Liver (tissue), 9 donors: ENCODE data around the gene EDEM2. TPM values are rescaled to one million over a fixed set of nuclear protein-coding genes. Genes with fewer than 3 reads are reported as not detected.

ENCODE experiments used
- DNase-seq: peaks from one replicate; pipeline ENCODE4 v3.0.0-alpha.2; 2017; ENCODE audit warnings: low spot score
- H3K27ac ChIP-seq, 2 donors: one replicate each; pipeline ENCODE4 v1.7.0; 2013; ENCODE audit warnings: inconsistent platforms in 2 of 2, low read length in 2 of 2, control low read depth in 1 of 2, low read depth in 1 of 2, mild to moderate bottlenecking in 1 of 2
- H3K27me3 ChIP-seq, 4 donors: one replicate each; pipeline versions ENCODE4 v1.6.1 to v1.7.0; 2013; ENCODE audit warnings: low read length in 3 of 4, inconsistent platforms in 1 of 4, mild to moderate bottlenecking in 1 of 4, moderate library complexity in 1 of 4; ENCODE audit not compliant: control insufficient read depth in 4 of 4, insufficient read depth in 4 of 4
- H3K36me3 ChIP-seq, 4 donors: one replicate each; pipeline versions ENCODE4 v1.6.1 to v1.7.0; 2013; ENCODE audit warnings: low read length in 3 of 4, mild to moderate bottlenecking in 3 of 4, low read depth in 1 of 4, moderate library complexity in 1 of 4; ENCODE audit not compliant: control insufficient read depth in 4 of 4, insufficient read depth in 3 of 4
- H3K4me1 ChIP-seq, 4 donors: one replicate each; pipeline versions ENCODE4 v1.6.1 to v1.7.0; 2013; ENCODE audit warnings: low read length in 3 of 4, mild to moderate bottlenecking in 3 of 4, moderate library complexity in 1 of 4; ENCODE audit not compliant: control insufficient read depth in 4 of 4, insufficient read depth in 4 of 4
- H3K4me3 ChIP-seq, 3 donors: one replicate each; pipeline versions ENCODE4 v1.6.1 to v1.7.0; 2013; ENCODE audit warnings: low read length in 3 of 3, control low read depth in 1 of 3, low read depth in 1 of 3, mild to moderate bottlenecking in 1 of 3
- H3K9ac ChIP-seq, 2 donors: one replicate each; pipeline ENCODE4 v1.7.0; 2013; ENCODE audit warnings: low read length in 2 of 2, mild to moderate bottlenecking in 2 of 2, moderate library complexity in 2 of 2, control low read depth in 1 of 2, low read depth in 1 of 2
- H3K9me3 ChIP-seq, 4 donors: one replicate each; pipeline versions ENCODE4 v1.6.1 to v1.7.0; 2013; ENCODE audit warnings: low read length in 3 of 4; ENCODE audit not compliant: control insufficient read depth in 4 of 4
- EGR1 ChIP-seq, 2 donors: IDR thresholded peaks; 2 replicates each; pipeline ENCODE4 v1.6.1; 2016 to 2018; ENCODE audit warnings: antibody characterized with exemption in 2 of 2, low read depth in 2 of 2
- FOXA2 ChIP-seq: IDR thresholded peaks from 2 replicates; pipeline ENCODE4 v1.6.1; 2016; ENCODE audit warnings: antibody characterized with exemption
- HNF4A ChIP-seq, 2 donors: conservative IDR thresholded peaks; 2 replicates each; pipeline ENCODE4 v1.6.1; 2016; ENCODE audit warnings: antibody characterized with exemption in 2 of 2, mild to moderate bottlenecking in 2 of 2
- HNF4G ChIP-seq: IDR thresholded peaks from 2 replicates; pipeline ENCODE4 v1.6.1; 2016; ENCODE audit warnings: antibody characterized with exemption
- MAX ChIP-seq: IDR thresholded peaks from 2 replicates; pipeline ENCODE4 v1.6.1; 2016; ENCODE audit warnings: antibody characterized with exemption
- NR2F2 ChIP-seq: IDR thresholded peaks from 2 replicates; pipeline ENCODE4 v1.6.1; 2016; ENCODE audit warnings: antibody characterized with exemption
- RAD21 ChIP-seq, 2 donors: IDR thresholded peaks; 2 replicates each; pipeline ENCODE4 v1.6.1; 2016; ENCODE audit warnings: antibody characterized with exemption in 2 of 2, mild to moderate bottlenecking in 2 of 2
- RXRA ChIP-seq, 2 donors: IDR thresholded peaks; 2 replicates each; pipeline ENCODE4 v1.6.1; 2017 to 2018; ENCODE audit warnings: antibody characterized with exemption in 2 of 2, mild to moderate bottlenecking in 1 of 2
- SP1 ChIP-seq: IDR thresholded peaks from 2 replicates; pipeline ENCODE4 v1.6.1; 2018; ENCODE audit warnings: antibody characterized with exemption, mild to moderate bottlenecking
- TAF1 ChIP-seq: conservative IDR thresholded peaks from 2 replicates; pipeline ENCODE4 v1.6.1; 2016; ENCODE audit warnings: antibody characterized with exemption, mild to moderate bottlenecking
- YY1 ChIP-seq: IDR thresholded peaks from 2 replicates; pipeline ENCODE4 v1.6.1; 2016; ENCODE audit warnings: antibody characterized with exemption, mild to moderate bottlenecking
- WGBS: extraction: QIAGEN DNeasy Blood & Tissue Kit; methylation state at CpG from one replicate; pipeline ENCODE4 v1.1.7; 2013; 5-methylcytosine and 5-hydroxymethylcytosine counted together
- polyA plus RNA-seq, 2 donors: library from polyadenylated mRNA; stranded (reverse) in 1 of 2; unstranded in 1 of 2; fragments of 200-250 nt in 1 of 2; fragments of >200 nt in 1 of 2; fragmentation: Nextera tagmentation in 1 of 2; extraction: Ambion mirVana in 1 of 2; gene quantifications; one replicate each; pipeline versions ENCODE4 v1.2.1 to v1.2.3, GENCODE V29; 2013 to 2015
- total RNA-seq, 2 donors: library from RNA; depleted of rRNA; stranded (reverse); fragments of >200 nt; gene quantifications; one replicate each; pipeline ENCODE4 v1.2.3, GENCODE V29; 2014
- TF ChIP-seq, protein P1 (sequence below): fragments of 150-350 bp; IDR thresholded peaks from 2 replicates; pipeline ENCODE4 v1.5.1; 2017; ENCODE audit warnings: improper control_type of control experiment, low read depth, low read length; ENCODE audit not compliant: missing input control
- TF ChIP-seq, protein P2 (sequence below): IDR thresholded peaks from 2 replicates; pipeline ENCODE4 v1.6.1; 2016; ENCODE audit warnings: antibody characterized with exemption
- TF ChIP-seq, protein P3 (sequence below): IDR thresholded peaks from 2 replicates; pipeline ENCODE4 v1.6.1; 2016; ENCODE audit warnings: antibody characterized with exemption, mild to moderate bottlenecking
- donor health status: healthy.
- donor health status: healthy.
- donor health status: healthy.
- donor health status: healthy.
- donor health status: healthy.

The EDEM2 gene
- total and polyA plus RNA-seq, 4 donors = 15.5 to 32.5 (median 22.2) TPM

GRCh38 chr20:35174458-35175216 is 27.5 kb upstream of the EDEM2 start:
- 24% methylated on average over 49 of the region's 49 CpGs for WGBS
- TF ChIP-seq MAX (peak; percentile 88), RAD21 (IDR thresholded peaks at IDR 0.05) (peak in 1 of 2 donors; percentile 7), HNF4A (conservative IDR thresholded peaks at IDR 0.05) (peak; percentile 82 to 83), SP1 (peak; percentile 53), YY1 (no peak), NR2F2 (no peak), FOXA2 (no peak), RXRA (IDR thresholded peaks at IDR 0.05) (peak in 1 of 2 donors; percentile 17), HNF4G (no peak), EGR1 (IDR thresholded peaks at IDR 0.05; ENCODE audit: low read depth in 2 of 2) (peak; percentile 19 to 84)
- TF ChIP-seq, protein P1, sequence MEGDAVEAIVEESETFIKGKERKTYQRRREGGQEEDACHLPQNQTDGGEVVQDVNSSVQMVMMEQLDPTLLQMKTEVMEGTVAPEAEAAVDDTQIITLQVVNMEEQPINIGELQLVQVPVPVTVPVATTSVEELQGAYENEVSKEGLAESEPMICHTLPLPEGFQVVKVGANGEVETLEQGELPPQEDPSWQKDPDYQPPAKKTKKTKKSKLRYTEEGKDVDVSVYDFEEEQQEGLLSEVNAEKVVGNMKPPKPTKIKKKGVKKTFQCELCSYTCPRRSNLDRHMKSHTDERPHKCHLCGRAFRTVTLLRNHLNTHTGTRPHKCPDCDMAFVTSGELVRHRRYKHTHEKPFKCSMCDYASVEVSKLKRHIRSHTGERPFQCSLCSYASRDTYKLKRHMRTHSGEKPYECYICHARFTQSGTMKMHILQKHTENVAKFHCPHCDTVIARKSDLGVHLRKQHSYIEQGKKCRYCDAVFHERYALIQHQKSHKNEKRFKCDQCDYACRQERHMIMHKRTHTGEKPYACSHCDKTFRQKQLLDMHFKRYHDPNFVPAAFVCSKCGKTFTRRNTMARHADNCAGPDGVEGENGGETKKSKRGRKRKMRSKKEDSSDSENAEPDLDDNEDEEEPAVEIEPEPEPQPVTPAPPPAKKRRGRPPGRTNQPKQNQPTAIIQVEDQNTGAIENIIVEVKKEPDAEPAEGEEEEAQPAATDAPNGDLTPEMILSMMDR = no peak
- TF ChIP-seq, protein P2, sequence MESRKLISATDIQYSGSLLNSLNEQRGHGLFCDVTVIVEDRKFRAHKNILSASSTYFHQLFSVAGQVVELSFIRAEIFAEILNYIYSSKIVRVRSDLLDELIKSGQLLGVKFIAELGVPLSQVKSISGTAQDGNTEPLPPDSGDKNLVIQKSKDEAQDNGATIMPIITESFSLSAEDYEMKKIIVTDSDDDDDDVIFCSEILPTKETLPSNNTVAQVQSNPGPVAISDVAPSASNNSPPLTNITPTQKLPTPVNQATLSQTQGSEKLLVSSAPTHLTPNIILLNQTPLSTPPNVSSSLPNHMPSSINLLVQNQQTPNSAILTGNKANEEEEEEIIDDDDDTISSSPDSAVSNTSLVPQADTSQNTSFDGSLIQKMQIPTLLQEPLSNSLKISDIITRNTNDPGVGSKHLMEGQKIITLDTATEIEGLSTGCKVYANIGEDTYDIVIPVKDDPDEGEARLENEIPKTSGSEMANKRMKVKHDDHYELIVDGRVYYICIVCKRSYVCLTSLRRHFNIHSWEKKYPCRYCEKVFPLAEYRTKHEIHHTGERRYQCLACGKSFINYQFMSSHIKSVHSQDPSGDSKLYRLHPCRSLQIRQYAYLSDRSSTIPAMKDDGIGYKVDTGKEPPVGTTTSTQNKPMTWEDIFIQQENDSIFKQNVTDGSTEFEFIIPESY = no peak
- TF ChIP-seq, protein P3, sequence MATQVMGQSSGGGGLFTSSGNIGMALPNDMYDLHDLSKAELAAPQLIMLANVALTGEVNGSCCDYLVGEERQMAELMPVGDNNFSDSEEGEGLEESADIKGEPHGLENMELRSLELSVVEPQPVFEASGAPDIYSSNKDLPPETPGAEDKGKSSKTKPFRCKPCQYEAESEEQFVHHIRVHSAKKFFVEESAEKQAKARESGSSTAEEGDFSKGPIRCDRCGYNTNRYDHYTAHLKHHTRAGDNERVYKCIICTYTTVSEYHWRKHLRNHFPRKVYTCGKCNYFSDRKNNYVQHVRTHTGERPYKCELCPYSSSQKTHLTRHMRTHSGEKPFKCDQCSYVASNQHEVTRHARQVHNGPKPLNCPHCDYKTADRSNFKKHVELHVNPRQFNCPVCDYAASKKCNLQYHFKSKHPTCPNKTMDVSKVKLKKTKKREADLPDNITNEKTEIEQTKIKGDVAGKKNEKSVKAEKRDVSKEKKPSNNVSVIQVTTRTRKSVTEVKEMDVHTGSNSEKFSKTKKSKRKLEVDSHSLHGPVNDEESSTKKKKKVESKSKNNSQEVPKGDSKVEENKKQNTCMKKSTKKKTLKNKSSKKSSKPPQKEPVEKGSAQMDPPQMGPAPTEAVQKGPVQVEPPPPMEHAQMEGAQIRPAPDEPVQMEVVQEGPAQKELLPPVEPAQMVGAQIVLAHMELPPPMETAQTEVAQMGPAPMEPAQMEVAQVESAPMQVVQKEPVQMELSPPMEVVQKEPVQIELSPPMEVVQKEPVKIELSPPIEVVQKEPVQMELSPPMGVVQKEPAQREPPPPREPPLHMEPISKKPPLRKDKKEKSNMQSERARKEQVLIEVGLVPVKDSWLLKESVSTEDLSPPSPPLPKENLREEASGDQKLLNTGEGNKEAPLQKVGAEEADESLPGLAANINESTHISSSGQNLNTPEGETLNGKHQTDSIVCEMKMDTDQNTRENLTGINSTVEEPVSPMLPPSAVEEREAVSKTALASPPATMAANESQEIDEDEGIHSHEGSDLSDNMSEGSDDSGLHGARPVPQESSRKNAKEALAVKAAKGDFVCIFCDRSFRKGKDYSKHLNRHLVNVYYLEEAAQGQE = peak; percentile 80
- Histone ChIP-seq H3K27ac (peak overlapping the region; percentile 97), H3K9ac (peak overlapping the region; percentile 82 to 89), H3K36me3 (no peaks in the 10 kb centered on the region), H3K9me3 (no peaks in the 10 kb centered on the region), H3K4me1 (peaks cover 0 to 28% (median 9%) of the 10 kb centered on the region in 4 donors), H3K27me3 (no peaks in the 10 kb centered on the region), H3K4me3 (peak overlapping the region; percentile 66 to 92 (median 82))
- DNase-seq = peak; percentile 58

DNA sequence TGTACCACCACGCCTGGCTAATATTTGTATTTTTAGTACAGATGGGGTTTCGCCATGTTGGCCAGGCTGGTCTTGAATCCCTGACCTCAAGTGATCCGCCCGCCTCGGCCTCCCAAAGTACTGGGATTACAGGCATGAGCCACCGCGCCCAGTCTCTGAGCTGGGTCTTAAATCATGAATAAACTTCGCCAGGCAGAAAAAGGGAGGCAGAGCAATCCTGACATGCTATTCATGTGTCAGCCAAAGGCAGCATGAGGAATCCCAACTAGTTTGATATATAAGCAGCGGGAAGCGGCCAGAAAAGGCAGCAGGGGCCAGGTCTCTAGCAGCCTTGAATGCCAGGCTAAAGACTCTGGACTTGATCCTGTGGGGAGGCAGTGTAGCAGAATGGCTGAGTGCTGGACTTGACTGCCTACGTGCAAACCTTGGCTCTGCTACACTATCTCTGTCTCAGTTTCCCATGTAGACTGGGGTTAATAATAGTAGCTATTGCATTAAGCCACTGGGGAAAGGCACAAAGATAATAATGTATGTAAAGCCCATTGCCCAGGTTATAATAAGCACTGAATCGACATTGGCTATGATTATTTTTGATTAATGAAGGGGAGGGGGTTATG is 26.5 kb upstream of the EDEM2 start:
- Histone ChIP-seq H3K4me1 (peaks cover 0 to 23% (median 8%) of the 10 kb centered on the region in 4 donors), H3K27me3 (no peaks in the 10 kb centered on the region), H3K9me3 (no peaks in the 10 kb centered on the region), H3K4me3 (peak overlapping the region; percentile 66 to 92 (median 82)), H3K36me3 (no peaks in the 10 kb centered on the region), H3K9ac (peak overlapping the region; percentile 82 to 89), H3K27ac (peak overlapping the region; percentile 97)
- WGBS = 77% methylated on average over 12 of the region's 12 CpGs
- no peak for DNase-seq
- TF ChIP-seq YY1 = peak; percentile 36
- no peak for TF ChIP-seq TAF1
